Stimulated activated CD4-positive, alpha-beta T cell treated with anti-CD3 and anti-CD28 coated beads, Interleukin-4, amount 100 ng/mL, for 4 hours (primary cell): ENCODE measurements around the gene STAT1.
A peak's percentile ranks its signal among the peaks of the same experiment; 100 is the strongest.
"Not testable (repeated sequence)": the region's sequence is repeated elsewhere in the genome, so short reads cannot be mapped to it uniquely, and the experiment has no call there.

Experiments used
- DNase-seq, 2 experiments: peaks; one replicate each; pipeline ENCODE4 v3.0.0-alpha.2; 2020

STAT1 gene

DNA sequence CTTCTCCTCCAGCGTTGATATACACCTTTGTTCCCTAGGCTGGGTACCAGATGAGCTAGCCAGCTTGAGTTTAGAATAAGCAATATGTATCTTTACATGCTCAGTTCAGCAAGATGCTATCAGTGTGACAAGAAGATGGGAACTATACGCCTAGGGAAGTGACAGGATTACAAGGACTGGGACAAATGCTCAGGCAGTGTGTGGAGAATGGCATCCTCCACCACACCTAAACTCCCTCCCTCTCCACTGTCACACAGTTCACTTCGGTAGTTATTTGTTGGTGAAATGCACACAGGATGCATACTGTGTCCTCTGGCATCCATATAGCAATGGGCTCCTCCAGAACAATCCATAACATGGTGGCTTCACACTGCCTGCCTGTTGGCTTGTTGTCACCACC, 7.7 kb downstream of the STAT1 start:
- no peak for DNase-seq

DNA sequence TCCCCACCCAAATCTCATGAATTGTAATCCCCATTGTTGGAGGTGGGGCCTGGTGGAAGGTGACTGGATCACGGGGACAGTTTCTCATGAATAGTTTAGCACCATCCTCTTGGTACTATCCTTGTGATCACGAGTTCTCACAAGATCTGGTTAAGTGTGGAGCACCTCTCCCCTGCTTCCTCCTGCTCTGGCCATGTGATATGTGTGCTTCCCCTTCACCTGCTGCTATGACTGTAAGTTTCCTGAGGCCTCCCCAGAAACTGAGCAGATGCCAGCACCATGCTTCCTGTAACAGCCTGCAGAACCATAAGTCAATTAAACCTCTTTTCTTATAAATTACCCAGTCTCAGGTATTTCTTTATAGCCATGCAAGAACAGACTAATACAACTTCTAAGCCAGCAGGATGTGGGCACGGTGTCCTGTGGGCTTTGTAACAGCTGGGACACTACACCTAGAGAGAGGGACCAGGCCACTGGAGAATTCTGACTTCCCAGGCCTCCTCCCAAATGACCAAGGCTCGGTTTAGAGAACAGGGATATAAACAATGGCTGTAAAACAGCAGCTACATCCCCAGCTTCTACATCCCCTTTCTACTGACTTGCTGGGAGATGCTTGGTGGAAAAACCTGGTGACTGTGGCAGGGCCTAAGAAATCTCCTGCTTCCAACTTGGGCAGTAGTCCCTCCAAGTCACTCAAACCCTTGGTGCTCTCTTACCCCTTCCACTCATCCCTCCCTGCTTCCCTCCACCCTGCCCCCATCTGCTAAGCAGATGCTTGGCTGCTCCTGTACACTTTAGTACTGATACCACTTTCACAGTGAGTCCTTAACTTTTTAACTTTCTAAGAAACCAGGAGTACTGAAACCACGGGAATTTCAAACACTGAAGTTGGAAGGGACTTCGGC, 10.3 kb downstream of the STAT1 start:
- DNase-seq, result no peak

- DNase-seq, result no peak
These were observed 12.3 kb downstream of the STAT1 start for GRCh38 chr2:191001624-191002023.

GRCh38 chr2:191001032-191001431, 12.9 kb downstream of the STAT1 start:
- no peak for DNase-seq

DNA sequence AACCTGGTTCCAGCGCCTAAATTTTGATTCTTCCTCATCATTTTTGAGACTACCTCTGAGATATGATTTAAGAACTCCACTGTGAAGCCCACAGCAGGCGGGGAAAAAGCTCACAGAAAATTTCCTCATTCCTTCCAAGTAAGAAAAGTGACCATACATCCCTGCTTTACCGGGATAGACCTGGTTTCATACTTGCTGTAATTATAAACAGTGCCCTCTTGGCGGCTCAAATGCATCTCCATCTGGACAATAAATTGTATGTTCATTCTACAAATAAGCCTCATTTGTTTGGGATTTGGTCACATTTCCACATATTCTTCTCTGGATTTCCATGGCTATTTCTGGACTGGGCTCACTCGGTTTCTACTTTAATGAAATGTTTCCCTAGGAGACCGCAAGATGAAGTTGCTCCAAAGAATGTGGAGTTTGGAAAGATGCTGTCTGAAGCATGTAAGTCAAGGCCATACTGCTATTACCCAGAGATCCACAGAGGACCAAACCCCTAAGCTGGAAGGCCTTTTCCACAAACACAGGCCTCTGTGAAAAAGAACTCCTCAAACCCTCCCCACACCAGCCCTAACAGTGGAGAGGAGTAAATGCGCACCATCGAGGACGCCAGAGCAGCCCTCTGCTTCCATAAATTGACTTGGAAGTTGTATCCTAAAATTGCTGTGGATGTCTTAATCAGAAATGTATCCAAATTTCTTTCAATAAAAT, 13.9 kb downstream of the STAT1 start:
- DNase-seq, result no peak

- no peak for DNase-seq
These were observed 14.9 kb downstream of the STAT1 start for GRCh38 chr2:190999058-190999457.

GRCh38 chr2:190997526-190998113, 16.4 kb downstream of the STAT1 start:
- DNase-seq, result no peak

DNA sequence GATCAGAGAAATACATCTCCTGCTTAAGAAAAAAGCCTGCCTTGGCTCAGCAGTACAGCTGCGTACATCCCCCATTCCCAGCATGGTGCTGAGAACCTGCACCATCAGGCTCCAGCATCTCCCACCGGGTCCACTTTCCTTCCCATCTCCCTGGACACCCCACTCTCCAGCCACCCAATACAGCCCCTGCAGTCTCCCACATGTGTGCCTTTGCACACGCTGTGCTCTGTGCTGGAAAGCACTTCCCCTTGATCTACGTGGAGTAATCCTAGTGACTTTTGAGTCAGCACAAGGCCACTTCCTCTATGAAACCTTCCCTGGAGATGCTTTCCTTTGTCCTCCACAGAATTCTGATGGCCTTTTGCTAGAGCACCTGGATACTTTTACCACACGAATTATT, 17.0 kb downstream of the STAT1 start:
- DNase-seq, result no peak

DNA sequence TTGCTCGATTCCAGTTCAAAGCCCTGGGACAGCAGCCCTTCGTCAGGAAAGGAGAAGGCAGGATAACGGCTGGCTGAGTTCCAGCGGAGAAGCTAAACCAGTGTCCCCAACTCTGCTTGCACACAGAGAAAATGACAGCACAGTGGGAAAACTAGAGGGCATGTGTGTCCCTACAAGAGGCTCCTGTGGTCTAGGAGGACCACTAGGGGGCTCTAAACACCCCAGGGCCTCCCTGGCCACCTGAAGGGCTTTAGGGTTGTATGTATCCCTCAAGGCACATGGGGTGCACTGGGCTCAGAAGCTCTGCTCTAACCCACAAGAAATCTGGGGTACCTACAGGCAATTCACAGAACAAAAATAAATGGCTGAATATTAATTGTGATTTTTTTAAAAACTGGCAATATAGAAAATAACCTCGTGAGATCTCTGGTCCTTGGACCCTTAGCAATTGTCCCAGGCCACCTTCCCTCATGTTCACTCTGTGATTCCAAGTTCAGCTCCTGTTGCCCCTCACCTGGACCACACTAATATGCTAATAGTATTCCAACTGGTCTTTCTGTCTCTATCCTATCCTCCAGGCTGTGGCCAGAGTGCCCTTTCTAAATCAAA, 17.5 kb downstream of the STAT1 start:
- DNase-seq, result peak in 1 of 2 experiments; percentile 37

DNA sequence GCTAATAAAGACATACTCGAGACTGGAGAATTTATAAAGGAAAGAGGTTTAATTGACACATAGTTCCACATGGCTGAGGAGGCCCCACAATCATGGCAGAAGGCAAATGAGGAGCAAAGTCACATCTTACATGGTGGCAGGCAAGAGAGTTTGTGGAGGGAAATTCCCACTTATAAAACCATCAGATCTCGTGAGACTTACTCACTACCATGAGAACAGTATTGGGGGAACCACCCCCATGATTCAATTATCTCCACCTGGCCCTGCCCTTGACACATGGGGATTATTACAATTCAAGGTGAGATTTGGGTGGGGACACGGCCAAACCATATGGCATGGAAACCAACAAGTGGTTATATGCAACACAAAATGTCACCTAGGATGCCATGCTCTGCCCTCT, 18.7 kb downstream of the STAT1 start:
- DNase-seq, result not testable (repeated sequence)

DNA sequence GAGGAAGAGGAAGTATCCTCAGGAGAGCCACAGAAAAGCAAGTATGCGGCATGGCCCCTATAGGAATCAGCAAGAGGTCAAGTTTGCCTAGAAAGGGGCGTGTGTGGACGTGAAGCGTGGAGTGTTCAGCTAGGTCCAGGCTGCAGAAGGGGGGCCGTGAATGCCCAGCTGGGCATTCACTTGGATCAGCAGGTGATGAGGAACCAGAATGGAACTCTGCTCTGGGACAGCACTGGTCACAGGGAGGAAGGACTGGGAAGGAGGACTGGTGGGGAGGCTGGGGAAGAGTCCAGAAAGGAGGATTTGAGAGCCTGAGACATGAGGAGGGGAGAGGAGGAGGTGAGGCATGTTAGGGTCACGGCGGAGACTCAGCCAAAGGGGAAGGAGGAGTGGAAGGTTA, 19.8 kb downstream of the STAT1 start:
- DNase-seq, result no peak

DNA sequence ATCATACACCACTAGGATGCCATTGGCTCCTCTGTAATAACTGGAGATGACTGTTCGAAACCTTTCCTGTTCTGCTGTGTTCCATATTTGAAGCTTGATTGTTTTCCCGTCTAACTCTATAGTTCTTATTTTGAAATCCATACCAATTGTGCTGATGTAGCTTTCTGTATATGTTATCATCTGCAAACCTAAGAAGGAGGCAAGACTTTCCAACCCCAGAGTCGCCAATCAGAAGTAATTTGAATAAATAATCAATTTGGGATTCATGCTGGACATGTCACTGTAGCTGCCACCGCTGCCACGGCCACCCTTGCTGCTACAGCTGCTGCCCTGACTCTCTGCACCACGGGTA, 20.7 kb downstream of the STAT1 start:
- no peak for DNase-seq

- no peak for DNase-seq
These were observed 23.8 kb downstream of the STAT1 start for GRCh38 chr2:190990132-190990531.

GRCh38 chr2:190988910-190989309, 25.1 kb downstream of the STAT1 start:
- DNase-seq, result no peak

DNA sequence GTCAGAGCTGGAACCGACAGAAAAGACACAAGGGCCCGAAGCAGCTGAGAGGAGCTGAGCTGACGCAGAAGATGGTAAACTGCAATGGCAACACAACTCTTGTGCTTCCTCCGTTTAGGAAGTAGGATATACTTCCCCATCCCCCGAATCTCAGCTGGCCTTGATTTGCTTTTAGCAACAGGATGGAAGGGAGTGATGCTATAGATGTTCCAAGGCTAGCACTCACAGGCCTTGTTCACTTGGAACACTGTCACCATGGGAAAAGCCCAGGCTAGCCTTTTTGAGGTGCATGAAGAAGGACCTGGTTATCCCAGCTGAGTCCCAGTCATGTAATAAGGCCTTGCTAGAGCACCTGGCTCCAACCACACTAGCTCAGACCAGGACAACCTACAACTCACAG, 26.0 kb downstream of the STAT1 start:
- DNase-seq, result no peak

DNA sequence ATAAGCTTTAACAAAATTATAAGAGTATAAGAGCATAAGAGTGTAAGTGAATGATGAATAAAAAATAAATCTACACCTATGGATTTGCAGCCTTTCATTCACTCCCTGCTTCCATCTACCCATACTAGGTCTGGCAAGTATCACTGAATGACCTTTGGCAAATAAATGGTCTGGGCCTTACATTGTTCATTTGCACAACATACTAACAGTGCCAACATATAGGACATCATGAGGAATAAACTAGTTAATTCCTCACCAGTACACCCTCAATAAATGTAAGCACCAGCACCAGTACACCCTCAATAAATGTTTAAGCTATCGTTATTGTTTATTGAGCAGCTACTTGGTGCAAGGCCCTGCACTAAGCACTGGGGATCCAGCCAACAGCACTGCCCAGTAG, 26.9 kb downstream of the STAT1 start:
- DNase-seq, result no peak

GRCh38 chr2:190986221-190986953, 27.6 kb downstream of the STAT1 start:
- DNase-seq, result no peak

DNA sequence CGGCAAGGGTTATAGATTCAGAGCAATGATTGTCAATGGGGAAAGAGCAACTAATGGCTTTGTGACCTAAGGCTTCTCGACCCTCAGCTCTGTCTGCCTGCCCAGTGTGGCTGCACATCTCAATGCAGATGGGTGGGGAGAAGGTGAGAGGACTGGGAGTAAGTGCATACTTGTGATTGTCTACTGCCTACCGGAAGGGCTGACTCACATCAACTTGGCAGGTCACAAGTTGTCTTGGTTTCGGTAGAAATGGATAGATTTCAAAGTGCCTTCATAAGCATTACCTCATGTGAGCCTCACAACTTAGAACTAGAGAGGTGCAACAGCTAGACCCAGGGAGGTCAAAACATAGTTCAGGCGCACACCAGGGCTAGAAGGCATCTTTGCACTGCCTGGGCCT, 29.4 kb downstream of the STAT1 start:
- peak in 1 of 2 experiments; percentile 19 for DNase-seq

- no peak for DNase-seq
These were observed 31.5 kb downstream of the STAT1 start for GRCh38 chr2:190982262-190983034.

DNA sequence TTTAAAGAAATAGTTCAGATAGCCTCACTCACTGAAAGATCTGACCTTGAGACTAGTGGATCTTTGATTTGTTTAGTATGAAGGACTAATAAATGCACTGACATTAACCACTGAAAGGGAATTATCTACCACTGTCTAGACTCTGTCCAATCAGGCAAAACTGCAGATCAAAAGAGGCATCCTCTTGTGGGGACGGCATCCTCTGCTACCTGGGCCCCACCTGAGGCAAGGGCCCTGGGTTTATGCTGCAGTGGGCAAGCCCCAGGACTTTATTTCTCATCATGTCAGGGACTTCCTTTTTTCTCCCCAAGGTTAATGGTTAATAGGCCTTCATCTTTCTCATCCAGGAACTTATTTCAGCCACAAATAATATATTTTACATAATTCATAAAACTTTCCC, 32.2 kb downstream of the STAT1 start:
- no peak for DNase-seq

GRCh38 chr2:190981333-190981732, 32.6 kb downstream of the STAT1 start:
- DNase-seq, result no peak

DNA sequence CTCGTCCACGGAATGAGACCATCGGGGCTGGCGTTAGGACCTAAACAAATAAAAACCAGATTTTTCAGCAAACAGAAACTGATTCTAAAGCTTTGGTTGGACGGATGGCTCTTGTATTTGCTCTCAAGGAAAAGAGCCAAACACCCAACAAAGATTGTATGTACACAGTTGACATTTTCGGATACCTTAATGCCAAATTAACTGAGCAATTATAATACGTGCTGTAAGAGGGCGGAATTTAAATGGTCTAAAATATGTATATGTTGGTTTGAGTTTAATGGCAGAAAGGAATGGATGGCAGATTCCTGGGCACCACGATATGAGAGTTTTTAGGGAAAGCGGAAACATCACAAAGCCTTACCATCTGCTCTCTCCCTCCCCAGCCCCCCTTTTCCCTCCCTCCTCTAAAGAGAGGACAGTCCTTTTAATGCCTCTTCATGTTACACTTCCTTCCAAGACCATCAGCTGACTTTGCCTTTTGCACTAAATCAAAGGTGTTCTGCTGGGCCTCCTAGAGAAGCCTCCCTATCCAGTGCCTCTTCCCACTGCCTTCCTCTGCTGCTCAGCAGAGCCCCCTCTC, 33.3 kb downstream of the STAT1 start:
- no peak for DNase-seq
